ENCODE results near the gene FCGR2B.

The FCGR2B gene

GRCh38 chr1:161706482-161707347, 43.8 kb downstream of the FCGR2B start, which contains the start of gene FCRLA:
FCRLA (plus strand) TSS chr1:161707229; CDS start chr1:161707265, 36 bp downstream.
- DNase-seq, result peak; percentile 96

- DNase-seq, result no peak
Observed at GRCh38 chr1:161707503-161707902, 44.6 kb downstream of the FCGR2B start.

- no peak for DNase-seq
Observed at GRCh38 chr1:161709373-161709772, 46.4 kb downstream of the FCGR2B start.

GRCh38 chr1:161710560-161710959, 47.6 kb downstream of the FCGR2B start:
- DNase-seq, result peak; percentile 28

- DNase-seq, result no peak
Observed at GRCh38 chr1:161718559-161719324, 55.8 kb downstream of the FCGR2B start.

- DNase-seq, result no peak
Observed at GRCh38 chr1:161719325-161719611, 56.3 kb downstream of the FCGR2B start.

- no peak for DNase-seq
Observed at GRCh38 chr1:161720422-161720821, 57.5 kb downstream of the FCGR2B start.

GRCh38 chr1:161720956-161721737, 58.2 kb downstream of the FCGR2B start, which contains the start of gene FCRLB:
FCRLB (plus strand) TSS chr1:161721544; CDS start chr1:161722673, 1,129 bp downstream.
- DNase-seq, result no peak

GRCh38 chr1:161721738-161722343, 58.9 kb downstream of the FCGR2B start:
- peak; percentile 90 for DNase-seq

- DNase-seq, result no peak
Observed at GRCh38 chr1:161722406-161722805, 59.5 kb downstream of the FCGR2B start.

GRCh38 chr1:161723459-161724141, 60.7 kb downstream of the FCGR2B start:
- no peak for DNase-seq

GRCh38 chr1:161725258-161725907, 62.4 kb downstream of the FCGR2B start:
- DNase-seq, result peak; percentile 12

GRCh38 chr1:161725908-161726472, 63.0 kb downstream of the FCGR2B start:
- peak; percentile 54 for DNase-seq

GRCh38 chr1:161726473-161727255, 63.7 kb downstream of the FCGR2B start:
- DNase-seq, result peak; percentile 88

GRCh38 chr1:161727256-161727924, 64.4 kb downstream of the FCGR2B start:
- peak; percentile 86 for DNase-seq
